Endothelial cell of umbilical vein (primary cell): ENCODE results near the gene ACADS. TPM values are rescaled to one million over a fixed set of nuclear protein-coding genes. Genes with fewer than 3 reads are reported as not detected.

Experiments used
- BruUV-seq: library from RNA; stranded (reverse); fragments of 400-500 nt; replicated peaks from 2 replicates; lab custom pipeline; 2021; lab: Mats Ljungman, UMichigan
- CTCF ChIA-PET: fragments of 300-600, 350-600 bp; sonication (Branson Sonifier 250); formaldehyde crosslinking; loops from one replicate; lab custom pipeline; 2021; ENCODE audit warnings: antibody characterized with exemption, inconsistent platforms; lab: Charles Lee
- POLR2A ChIA-PET: fragments of 300-600, 350-600 bp; sonication (Branson Sonifier 250); formaldehyde crosslinking; loops from one replicate; lab custom pipeline; 2021; ENCODE audit warnings: antibody characterized with exemption, inconsistent platforms; lab: Charles Lee
- DNase-seq: peaks from one replicate; pipeline ENCODE4 v3.0.0-alpha.2; 2011; ENCODE audit warnings: low read depth, low spot score
- FAIRE-seq: peaks from 2 replicates; lab custom pipeline; 2011; peaks lifted over from hg19 to GRCh38; lab: Jason Lieb, UNC
- H2AFZ ChIP-seq: 2 replicates; pipeline ENCODE4 v1.6.0; 2012; ENCODE audit warnings: low read depth, low read length, control low read depth, inconsistent platforms
- H3K27ac ChIP-seq: 2 replicates; pipeline ENCODE4 v1.5.1; 2011; ENCODE audit warnings: low read depth, mild to moderate bottlenecking, control low read depth, low read length, moderate library complexity; ENCODE audit not compliant: insufficient read depth
- H3K27me3 ChIP-seq, 2 experiments: 2 replicates each; pipeline versions ENCODE4 v1.6.0 to v1.6.1; 2011; ENCODE audit warnings: low read length in 2 of 2, mixed read lengths in 1 of 2; ENCODE audit not compliant: control insufficient read depth in 2 of 2, insufficient read depth in 2 of 2
- H3K36me3 ChIP-seq, 2 experiments: 2 replicates in 1 of 2; 3 replicates in 1 of 2; pipeline ENCODE4 v1.5.1; 2011; ENCODE audit warnings: low read length in 2 of 2, mild to moderate bottlenecking in 1 of 2, moderate library complexity in 1 of 2; ENCODE audit not compliant: control insufficient read depth in 2 of 2, insufficient read depth in 2 of 2; ENCODE audit errors: extremely low read depth in 1 of 2
- H3K4me1 ChIP-seq: 3 replicates; pipeline ENCODE4 v1.5.1; 2011; ENCODE audit warnings: mild to moderate bottlenecking, low read length; ENCODE audit not compliant: control insufficient read depth, insufficient read depth; ENCODE audit errors: extremely low read depth
- H3K4me2 ChIP-seq: 2 replicates; pipeline ENCODE4 v1.6.1; 2011; ENCODE audit warnings: low read length, control low read depth, mixed read lengths; ENCODE audit not compliant: insufficient read depth
- H3K4me3 ChIP-seq, 3 experiments: fragments of 200-600 bp in 1 of 3; sonication (generic), shearing (Covaris generic) in 1 of 3; replicated peaks in 1 of 3; 2 replicates each; pipeline ENCODE4 v1.5.1; 2011 to 2016; ENCODE audit warnings: control low read depth in 3 of 3, low read length in 3 of 3, mild to moderate bottlenecking in 2 of 3, inconsistent platforms in 1 of 3, low read depth in 1 of 3, moderate library complexity in 1 of 3; ENCODE audit not compliant: insufficient read depth in 1 of 3
- H3K79me2 ChIP-seq: 2 replicates; pipeline ENCODE4 v1.6.0; 2012; ENCODE audit warnings: low read length, inconsistent platforms; ENCODE audit not compliant: control insufficient read depth, insufficient read depth
- H3K9ac ChIP-seq: replicated peaks from 2 replicates; pipeline ENCODE3; 2011; ENCODE audit warnings: low read length, control low read depth; ENCODE audit not compliant: insufficient read depth; ENCODE audit errors: extremely low read depth
- H3K9me1 ChIP-seq: replicated peaks from 3 replicates; pipeline ENCODE4 v1.6.0; 2011; ENCODE audit warnings: mild to moderate bottlenecking, low read length; ENCODE audit not compliant: control insufficient read depth, insufficient read depth; ENCODE audit errors: extremely low read depth
- H3K9me3 ChIP-seq: replicated peaks from 2 replicates; pipeline ENCODE4 v1.5.1; 2012; ENCODE audit warnings: low read length, inconsistent platforms; ENCODE audit not compliant: control insufficient read depth, insufficient read depth
- H4K20me1 ChIP-seq: replicated peaks from 2 replicates; pipeline ENCODE3; 2011; ENCODE audit warnings: mild to moderate bottlenecking, low read length; ENCODE audit not compliant: control insufficient read depth, insufficient read depth; ENCODE audit errors: extremely low read depth
- EZH2 ChIP-seq: IDR thresholded peaks from 2 replicates; pipeline ENCODE4 v1.6.1; 2012; ENCODE audit warnings: borderline replicate concordance, low read depth, mild to moderate bottlenecking, moderate library complexity, low read length, inconsistent platforms; ENCODE audit not compliant: severe bottlenecking
- FOS ChIP-seq: IDR thresholded peaks from 2 replicates; pipeline ENCODE4 v1.6.1; 2011; ENCODE audit warnings: mild to moderate bottlenecking, low read length, moderate library complexity, borderline replicate concordance; ENCODE audit not compliant: insufficient read depth
- GATA2 ChIP-seq: IDR thresholded peaks from 2 replicates; pipeline ENCODE4 v1.7.0; 2011; ENCODE audit warnings: low read depth, mild to moderate bottlenecking, moderate library complexity, mixed read lengths, low read length; ENCODE audit not compliant: insufficient read length, insufficient read depth
- JUN ChIP-seq: IDR thresholded peaks from 2 replicates; pipeline ENCODE4 v1.6.1; 2011; ENCODE audit warnings: borderline replicate concordance, low read depth; ENCODE audit not compliant: insufficient read length, insufficient read depth
- MYC ChIP-seq: IDR thresholded peaks from one replicate; pipeline ENCODE4 v1.6.1; 2011; ENCODE audit warnings: mild to moderate bottlenecking, low read depth, low read length
- POLR2A ChIP-seq: IDR thresholded peaks from 2 replicates; pipeline ENCODE4 v1.6.1; 2012; ENCODE audit warnings: low read depth, mild to moderate bottlenecking, control low read depth, low read length
- POLR2AphosphoS5 ChIP-seq: IDR thresholded peaks from 2 replicates; pipeline ENCODE4 v1.6.1; 2012; ENCODE audit warnings: low read depth, mild to moderate bottlenecking, control low read depth, low read length, moderate library complexity; ENCODE audit not compliant: insufficient read depth
- dilution Hi-C: fragments of 300-500 bp; cut with MboI; formaldehyde crosslinking; loops from one replicate; pipeline ENCODE4 v1.15.0; 2019; ENCODE audit warnings: low sequenced_read_pairs; ENCODE audit not compliant: extremely low pct_ligation_motif_present
- intact Hi-C: fragments of 100-400 bp; cut with micrococcal nuclease; formaldehyde crosslinking; loops from one replicate; pipeline ENCODE4 v1.10.0; 2022
- polyA plus RNA-seq, 4 experiments: library from polyadenylated mRNA; depleted of rRNA in 3 of 4; stranded (reverse) in 3 of 4; unstranded in 1 of 4; fragments of >200 nt; gene quantifications; 2 replicates each; pipeline versions ENCODE4 v1.2.1 to v1.2.3, GENCODE V29; 2011 to 2012; ENCODE audit warnings: missing spikeins in 1 of 4
- total RNA-seq: library from RNA; stranded (reverse); gene quantifications from 2 replicates; pipeline ENCODE4 v1.2.3, GENCODE V29; 2021
- TF ChIP-seq, protein P1 (sequence below), 2 donors: IDR thresholded peaks; 1 replicate in 1 of 2; 2 replicates in 1 of 2; pipeline ENCODE4 v1.5.1; 2011; ENCODE audit warnings: low read length in 2 of 2, mild to moderate bottlenecking in 2 of 2, moderate library complexity in 2 of 2, control low read depth in 1 of 2, inconsistent platforms in 1 of 2, low read depth in 1 of 2; ENCODE audit not compliant: insufficient read depth in 1 of 2; ENCODE audit errors: extremely low read depth in 1 of 2

ACADS gene
- total and polyA plus RNA-seq, 2 donors (not counting 3 experiments of a cell fraction or from before 2014, with no cell fraction given) = 8.2 to 8.9 TPM

DNA sequence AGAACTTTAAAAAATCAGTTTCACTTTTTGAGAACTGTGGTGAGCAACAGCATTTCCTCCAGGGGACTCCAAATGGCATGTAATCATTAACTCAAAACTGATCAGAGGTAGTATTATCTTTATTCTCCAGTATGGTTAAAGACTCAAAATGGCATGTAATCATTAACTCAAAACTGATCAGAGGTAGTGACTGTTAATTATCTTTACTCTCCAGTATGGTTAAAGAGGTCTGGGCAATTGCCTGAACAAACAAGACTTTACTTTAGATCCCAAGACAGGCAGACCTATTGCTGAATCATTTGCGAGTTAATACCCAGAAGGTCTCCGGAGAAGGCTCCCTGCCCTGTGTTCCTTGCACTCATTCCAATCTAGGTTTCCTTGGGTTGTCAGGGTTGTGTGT is 6.6 kb upstream of the ACADS start:
- ChIA-PET CTCF (no interaction called here), POLR2A (no interaction called here)
- H3K9ac ChIP-seq = no peak overlapping the region
- dilution Hi-C loops (no loop called here), intact Hi-C loops (no loop called here)
- no peak for DNase-seq
- H3K4me3 ChIP-seq = no peak overlapping the region
- no peaks in the 10 kb centered on the region for H3K9me1 ChIP-seq
- no peaks in the 10 kb centered on the region for H3K27me3 ChIP-seq
- H3K36me3 ChIP-seq = peaks cover 30 to 51% of the 10 kb centered on the region in 2 experiments
- H3K27ac ChIP-seq = no peak overlapping the region
- BruUV-seq = no TSS peak
- H3K79me2 ChIP-seq = peaks cover 2% of the 10 kb centered on the region
- no peaks in the 10 kb centered on the region for H4K20me1 ChIP-seq
- H3K4me2 ChIP-seq = no peak overlapping the region
- no peaks in the 10 kb centered on the region for H3K9me3 ChIP-seq
- FAIRE-seq = no peak
- TF ChIP-seq POLR2AphosphoS5 = no peak
- no peak for TF ChIP-seq POLR2A
- no peak for TF ChIP-seq MYC
- no peak for TF ChIP-seq GATA2
- H3K4me1 ChIP-seq = no peaks in the 10 kb centered on the region
- H2AFZ ChIP-seq = no peak overlapping the region

DNA sequence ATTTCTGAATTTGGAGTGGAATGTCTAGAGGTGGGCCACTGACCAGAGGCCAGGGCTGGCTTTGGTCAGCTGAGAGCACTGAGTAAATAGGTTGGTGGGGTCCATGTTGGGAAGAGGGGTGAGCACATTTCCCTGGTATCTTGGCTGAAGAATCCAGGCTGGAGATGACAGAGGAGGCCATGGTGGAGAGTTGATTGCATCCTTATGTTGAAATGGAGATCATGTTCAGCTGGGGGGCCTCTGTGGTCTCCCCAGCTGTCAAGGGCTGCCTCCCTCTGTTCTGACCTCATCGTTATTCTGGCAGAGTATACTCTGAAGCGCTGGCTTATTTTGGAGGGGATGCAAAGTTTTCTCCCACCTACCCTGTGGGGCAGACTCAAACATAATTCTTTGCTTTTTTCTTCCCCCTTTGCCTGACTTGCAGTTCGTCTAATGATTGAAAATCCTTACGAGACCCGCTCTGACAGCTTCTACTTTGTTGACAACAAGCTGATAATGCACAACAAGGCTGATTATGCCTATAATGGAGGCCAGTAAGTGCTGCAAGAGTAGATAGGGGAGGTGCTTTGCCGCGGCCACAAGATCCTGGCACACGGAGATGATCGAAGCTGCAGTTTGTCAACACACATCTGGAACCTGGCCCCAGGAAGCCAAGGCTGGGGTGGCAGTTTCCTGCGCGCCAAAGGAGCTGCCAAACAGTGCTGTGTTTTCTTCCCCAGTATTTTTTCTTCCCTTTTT is 6.0 kb upstream of the ACADS start:
- dilution Hi-C loops = no loop called here
- Histone ChIP-seq H3K4me1 (no peaks in the 10 kb centered on the region), H3K27me3 (no peaks in the 10 kb centered on the region), H3K9me1 (no peaks in the 10 kb centered on the region), H2AFZ (no peak overlapping the region), H3K36me3 (peaks cover 26 to 51% of the 10 kb centered on the region in 2 experiments), H3K79me2 (peaks cover under 1% of the 10 kb centered on the region), H3K9ac (no peak overlapping the region), H3K27ac (no peak overlapping the region), H3K4me3 (no peak overlapping the region), H4K20me1 (no peaks in the 10 kb centered on the region), H3K4me2 (no peak overlapping the region), H3K9me3 (no peaks in the 10 kb centered on the region)
- no peak for TF ChIP-seq MYC
- TF ChIP-seq, protein P1, sequence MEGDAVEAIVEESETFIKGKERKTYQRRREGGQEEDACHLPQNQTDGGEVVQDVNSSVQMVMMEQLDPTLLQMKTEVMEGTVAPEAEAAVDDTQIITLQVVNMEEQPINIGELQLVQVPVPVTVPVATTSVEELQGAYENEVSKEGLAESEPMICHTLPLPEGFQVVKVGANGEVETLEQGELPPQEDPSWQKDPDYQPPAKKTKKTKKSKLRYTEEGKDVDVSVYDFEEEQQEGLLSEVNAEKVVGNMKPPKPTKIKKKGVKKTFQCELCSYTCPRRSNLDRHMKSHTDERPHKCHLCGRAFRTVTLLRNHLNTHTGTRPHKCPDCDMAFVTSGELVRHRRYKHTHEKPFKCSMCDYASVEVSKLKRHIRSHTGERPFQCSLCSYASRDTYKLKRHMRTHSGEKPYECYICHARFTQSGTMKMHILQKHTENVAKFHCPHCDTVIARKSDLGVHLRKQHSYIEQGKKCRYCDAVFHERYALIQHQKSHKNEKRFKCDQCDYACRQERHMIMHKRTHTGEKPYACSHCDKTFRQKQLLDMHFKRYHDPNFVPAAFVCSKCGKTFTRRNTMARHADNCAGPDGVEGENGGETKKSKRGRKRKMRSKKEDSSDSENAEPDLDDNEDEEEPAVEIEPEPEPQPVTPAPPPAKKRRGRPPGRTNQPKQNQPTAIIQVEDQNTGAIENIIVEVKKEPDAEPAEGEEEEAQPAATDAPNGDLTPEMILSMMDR (IDR thresholded peaks at IDR 0.05; ENCODE audit: extremely low read depth in 1 of 2, insufficient read depth in 1 of 2, low read depth in 1 of 2, low read length in 2 of 2) = no peak
- TF ChIP-seq EZH2 = no peak
- no peak for TF ChIP-seq JUN
- TF ChIP-seq POLR2A = no peak
- TF ChIP-seq FOS = no peak
- ChIA-PET POLR2A (interaction anchor here (0.6 kb wide), 1 partner anchor 294 kb away, joined by 6 read pairs; no protein-coding TSS in a partner anchor), CTCF (interaction anchor here (1.2 to 1.6 kb wide), 3 partner anchors 70 to 252 kb away, joined by 4 to 6 read pairs (median 5); no protein-coding TSS in a partner anchor)
- DNase-seq = no peak
- intact Hi-C loops = no loop called here
- no TSS peak for BruUV-seq
- FAIRE-seq = no peak
